Measurements from ENCODE around the gene TMEM220.
"Not testable (repeated sequence)": the region's sequence is repeated elsewhere in the genome, so short reads cannot be mapped to it uniquely, and the experiment has no call there.

Gene TMEM220

GRCh38 chr17:10754861-10755591 is 25.2 kb upstream of the TMEM220 start:
- DNase-seq (ENCODE audit: low read depth in 2 of 3, low spot score in 1 of 3): no peak

- DNase-seq (ENCODE audit: low read depth in 2 of 3, low spot score in 1 of 3): no peak
Measured at GRCh38 chr17:10754109-10754508, 24.3 kb upstream of the TMEM220 start.

GRCh38 chr17:10752696-10753095 is 22.9 kb upstream of the TMEM220 start:
- no peak for DNase-seq (ENCODE audit: low read depth in 2 of 3, low spot score in 1 of 3)

GRCh38 chr17:10751563-10751962 is 21.7 kb upstream of the TMEM220 start:
- DNase-seq (ENCODE audit: low read depth in 2 of 3, low spot score in 1 of 3): no peak

GRCh38 chr17:10750210-10750609 is 20.4 kb upstream of the TMEM220 start:
- DNase-seq (ENCODE audit: low read depth in 2 of 3, low spot score in 1 of 3): no peak

- no peak for DNase-seq (ENCODE audit: low read depth in 2 of 3, low spot score in 1 of 3)
Measured at GRCh38 chr17:10748531-10749181, 18.8 kb upstream of the TMEM220 start.

GRCh38 chr17:10745231-10745630 is 15.4 kb upstream of the TMEM220 start:
- no peak for DNase-seq (ENCODE audit: low read depth in 2 of 3, low spot score in 1 of 3)

GRCh38 chr17:10744501-10745000 is 14.7 kb upstream of the TMEM220 start:
- no peak for DNase-seq (ENCODE audit: low read depth in 2 of 3, low spot score in 1 of 3)

- no peak for DNase-seq (ENCODE audit: low read depth in 2 of 3, low spot score in 1 of 3)
Measured at GRCh38 chr17:10743316-10744009, 13.6 kb upstream of the TMEM220 start.

- no peak for DNase-seq (ENCODE audit: low read depth in 2 of 3, low spot score in 1 of 3)
Measured at GRCh38 chr17:10742431-10742830, 12.6 kb upstream of the TMEM220 start.

GRCh38 chr17:10741416-10742135 is 11.8 kb upstream of the TMEM220 start:
- DNase-seq (ENCODE audit: low read depth in 2 of 3, low spot score in 1 of 3): no peak

GRCh38 chr17:10739386-10739785 is 9.6 kb upstream of the TMEM220 start:
- DNase-seq (ENCODE audit: low read depth in 2 of 3, low spot score in 1 of 3): no peak

- DNase-seq (ENCODE audit: low read depth in 2 of 3, low spot score in 1 of 3): no peak
Measured at GRCh38 chr17:10738521-10739258, 8.9 kb upstream of the TMEM220 start.

- DNase-seq (ENCODE audit: low read depth in 2 of 3, low spot score in 1 of 3): no peak
Measured at GRCh38 chr17:10737736-10738135, 7.9 kb upstream of the TMEM220 start.

GRCh38 chr17:10737168-10737622 is 7.4 kb upstream of the TMEM220 start:
- DNase-seq (ENCODE audit: low read depth in 2 of 3, low spot score in 1 of 3): no peak

GRCh38 chr17:10735821-10736220 is 6.0 kb upstream of the TMEM220 start:
- DNase-seq (ENCODE audit: low read depth in 2 of 3, low spot score in 1 of 3): no peak

GRCh38 chr17:10735251-10735650 is 5.4 kb upstream of the TMEM220 start:
- no peak for DNase-seq (ENCODE audit: low read depth in 2 of 3, low spot score in 1 of 3)

GRCh38 chr17:10733666-10734065 is 3.8 kb upstream of the TMEM220 start:
- DNase-seq (ENCODE audit: low read depth in 2 of 3, low spot score in 1 of 3): no peak

- not testable (repeated sequence) for DNase-seq (ENCODE audit: low read depth in 2 of 3, low spot score in 1 of 3)
Measured at GRCh38 chr17:10732121-10732520, 2.3 kb upstream of the TMEM220 start.

GRCh38 chr17:10731408-10731879 is 1.6 kb upstream of the TMEM220 start:
- no peak for DNase-seq (ENCODE audit: low read depth in 2 of 3, low spot score in 1 of 3)

All from stimulated activated CD4-positive, alpha-beta T cell treated with anti-CD3 and anti-CD28 coated beads, Interleukin-12 subunit alpha, Interleukin-12 subunit beta, amount 100 ng/mL, for 48 hours (primary cell).